HG03469 (cell line): Measurements from ENCODE around the gene SLC1A2.

Experiments used
- ATAC-seq: cut with Tn5 transposase; IDR thresholded peaks from one replicate; pipeline ENCODE4 v1.9.1; 2021; ENCODE audit warnings: mild to moderate bottlenecking, moderate library complexity, moderate number of reproducible peaks; ENCODE audit not compliant: unreplicated experiment

The SLC1A2 gene

GRCh38 chr11:35305670-35306382, 113.5 kb downstream of the SLC1A2 start:
- no peak for ATAC-seq

GRCh38 chr11:35304900-35305460, 114.4 kb downstream of the SLC1A2 start:
- ATAC-seq: no peak

GRCh38 chr11:35304386-35304775, 115.0 kb downstream of the SLC1A2 start:
- ATAC-seq: no peak

GRCh38 chr11:35303596-35304385, 115.6 kb downstream of the SLC1A2 start:
- no peak for ATAC-seq

GRCh38 chr11:35302398-35302797, 117.0 kb downstream of the SLC1A2 start:
- no peak for ATAC-seq

GRCh38 chr11:35298369-35298768, 121.0 kb downstream of the SLC1A2 start:
- no peak for ATAC-seq

- no peak for ATAC-seq
These were observed 123.6 kb downstream of the SLC1A2 start for GRCh38 chr11:35295751-35296150.

- ATAC-seq: no peak
These were observed 125.7 kb downstream of the SLC1A2 start for GRCh38 chr11:35293699-35294098.

- ATAC-seq: no peak
These were observed 126.3 kb downstream of the SLC1A2 start for GRCh38 chr11:35293035-35293434.

- ATAC-seq: no peak
These were observed 127.1 kb downstream of the SLC1A2 start for GRCh38 chr11:35292279-35292678.

- no peak for ATAC-seq
These were observed 128.5 kb downstream of the SLC1A2 start for GRCh38 chr11:35290876-35291275.

- ATAC-seq: no peak
These were observed 129.5 kb downstream of the SLC1A2 start for GRCh38 chr11:35289821-35290220.

GRCh38 chr11:35288817-35289541, 130.4 kb downstream of the SLC1A2 start:
- no peak for ATAC-seq

GRCh38 chr11:35288309-35288708, 131.0 kb downstream of the SLC1A2 start:
- ATAC-seq: no peak

- no peak for ATAC-seq
These were observed 131.9 kb downstream of the SLC1A2 start for GRCh38 chr11:35287344-35287890.

- ATAC-seq: no peak
These were observed 133.2 kb downstream of the SLC1A2 start for GRCh38 chr11:35286126-35286525.

GRCh38 chr11:35285471-35285870, 133.9 kb downstream of the SLC1A2 start:
- no peak for ATAC-seq

- ATAC-seq: no peak
These were observed 137.0 kb downstream of the SLC1A2 start for GRCh38 chr11:35282221-35282882.

- ATAC-seq: no peak
These were observed 138.1 kb downstream of the SLC1A2 start for GRCh38 chr11:35281169-35281688.

- ATAC-seq: no peak
These were observed 138.6 kb downstream of the SLC1A2 start for GRCh38 chr11:35280727-35281126.
